H1 (cell line): ENCODE data around the gene STEAP3. TPM values are rescaled to one million over a fixed set of nuclear protein-coding genes. Genes with fewer than 3 reads are reported as not detected.

Experiments used
- CTCF ChIA-PET: fragments of 300-600 bp; sonication (Branson Sonifier 250); formaldehyde crosslinking; loops from one replicate; lab custom pipeline; 2021; ENCODE audit not compliant: partially characterized antibody; lab: Charles Lee
- POLR2A ChIA-PET: fragments of 300-600 bp; sonication (Branson Sonifier 250); formaldehyde crosslinking; loops from one replicate; lab custom pipeline; 2021; ENCODE audit warnings: inconsistent platforms; ENCODE audit not compliant: partially characterized antibody; lab: Charles Lee
- DNase-seq, 2 experiments: peaks; one replicate each; pipeline versions ENCODE4 v3.0.0 to v3.0.0-alpha.2; 2010 to 2022; ENCODE audit warnings: low spot score in 2 of 2, low read depth in 1 of 2, mixed read lengths in 1 of 2
- FAIRE-seq: peaks from 2 replicates; lab custom pipeline; 2011; peaks lifted over from hg19 to GRCh38; lab: Jason Lieb, UNC
- H2AFZ ChIP-seq: 2 replicates; pipeline ENCODE4 v1.8.1; 2012; ENCODE audit warnings: low read length, inconsistent platforms
- H2AK5ac ChIP-seq: 2 replicates; pipeline ENCODE4 v1.6.1; 2013; ENCODE audit warnings: low read depth, low read length
- H2BK120ac ChIP-seq: replicated peaks from 2 replicates; pipeline ENCODE3; 2013; ENCODE audit warnings: low read depth, low read length, inconsistent platforms
- H2BK12ac ChIP-seq: 2 replicates; pipeline ENCODE4 v1.6.1; 2013; ENCODE audit warnings: low read depth, low read length
- H2BK15ac ChIP-seq: 2 replicates; pipeline ENCODE4 v1.6.1; 2013; ENCODE audit warnings: low read length
- H2BK20ac ChIP-seq: 2 replicates; pipeline ENCODE4 v1.6.1; 2013; ENCODE audit warnings: low read length
- H2BK5ac ChIP-seq: 2 replicates; pipeline ENCODE4 v1.6.1; 2013; ENCODE audit warnings: low read depth, low read length
- H3K14ac ChIP-seq: 2 replicates; pipeline ENCODE4 v1.6.1; 2013; ENCODE audit warnings: inconsistent platforms; ENCODE audit not compliant: insufficient read length
- H3K18ac ChIP-seq: 2 replicates; pipeline ENCODE4 v1.6.1; 2013; ENCODE audit warnings: low read length; ENCODE audit errors: extremely low read depth
- H3K23ac ChIP-seq: 2 replicates; pipeline ENCODE4 v1.6.1; 2013; ENCODE audit warnings: inconsistent platforms; ENCODE audit not compliant: insufficient read length
- H3K23me2 ChIP-seq: 2 replicates; pipeline ENCODE4 v1.6.1; 2013; ENCODE audit warnings: low read depth, low read length
- H3K27ac ChIP-seq: 2 replicates; pipeline ENCODE4 v1.6.1; 2011; ENCODE audit warnings: low read depth, low read length, inconsistent platforms
- H3K27me3 ChIP-seq, 4 experiments: replicated peaks in 1 of 4; 1 replicate in 1 of 4; 2 replicates in 3 of 4; pipeline versions ENCODE4 v1.6.1 to v1.8.1; 2011 to 2013; ENCODE audit warnings: low read length in 3 of 4, mild to moderate bottlenecking in 3 of 4, inconsistent platforms in 2 of 4, mixed read lengths in 2 of 4, moderate library complexity in 1 of 4; ENCODE audit not compliant: control insufficient read depth in 3 of 4, insufficient read depth in 3 of 4; ENCODE audit errors: extremely low read depth in 1 of 4
- H3K36me3 ChIP-seq, 4 experiments: 2 replicates each; pipeline versions ENCODE4 v1.6.1 to v1.8.1; 2011 to 2013; ENCODE audit warnings: mild to moderate bottlenecking in 4 of 4, low read length in 3 of 4, moderate library complexity in 2 of 4, control low read depth in 1 of 4, inconsistent platforms in 1 of 4; ENCODE audit not compliant: insufficient read depth in 4 of 4, control insufficient read depth in 2 of 4
- H3K4ac ChIP-seq: replicated peaks from 2 replicates; pipeline ENCODE3; 2013; ENCODE audit warnings: low read length, low read depth, mixed read lengths, inconsistent platforms; ENCODE audit not compliant: insufficient read length
- H3K4me1 ChIP-seq, 4 experiments: replicated peaks in 1 of 4; 1 replicate in 1 of 4; 2 replicates in 3 of 4; pipeline versions ENCODE4 v1.6.1 to v1.8.1; 2011 to 2013; ENCODE audit warnings: low read length in 3 of 4, inconsistent platforms in 2 of 4, mixed read lengths in 1 of 4; ENCODE audit not compliant: insufficient read depth in 4 of 4, control insufficient read depth in 3 of 4
- H3K4me2 ChIP-seq, 2 experiments: 2 replicates each; pipeline versions ENCODE4 v1.6.1 to v1.8.1; 2011 to 2013; ENCODE audit warnings: low read depth in 2 of 2, low read length in 2 of 2, control low read depth in 1 of 2, inconsistent platforms in 1 of 2, mild to moderate bottlenecking in 1 of 2; ENCODE audit not compliant: insufficient read depth in 1 of 2
- H3K4me3 ChIP-seq, 4 experiments: fragments of 200-600, 300-600 bp in 1 of 4; sonication (generic), shearing (Covaris generic), sonication (Bioruptor Twin) in 1 of 4; 2 replicates each; pipeline versions ENCODE4 v1.5.1 to v1.8.1; 2011 to 2016; ENCODE audit warnings: low read length in 4 of 4, low read depth in 3 of 4, control low read depth in 2 of 4, inconsistent platforms in 2 of 4, mild to moderate bottlenecking in 2 of 4, mixed read lengths in 1 of 4, moderate library complexity in 1 of 4; ENCODE audit not compliant: insufficient read depth in 2 of 4; ENCODE audit errors: extremely low read depth in 1 of 4
- H3K56ac ChIP-seq: replicated peaks from 2 replicates; pipeline ENCODE3; 2013; ENCODE audit warnings: low read depth, mild to moderate bottlenecking, mixed read lengths, low read length, inconsistent platforms; ENCODE audit not compliant: insufficient read length
- H3K79me1 ChIP-seq: 2 replicates; pipeline ENCODE4 v1.6.1; 2013; ENCODE audit warnings: low read depth, low read length, control low read depth
- H3K79me2 ChIP-seq, 2 experiments: 2 replicates each; pipeline versions ENCODE4 v1.6.1 to v1.8.1; 2012 to 2013; ENCODE audit warnings: low read length in 2 of 2, mild to moderate bottlenecking in 2 of 2, inconsistent platforms in 1 of 2; ENCODE audit not compliant: insufficient read depth in 2 of 2, control insufficient read depth in 1 of 2
- H3K9ac ChIP-seq, 4 experiments: replicated peaks in 1 of 4; 1 replicate in 1 of 4; 2 replicates in 3 of 4; pipeline versions ENCODE4 v1.6.1 to v1.8.1; 2011 to 2013; ENCODE audit warnings: low read depth in 3 of 4, low read length in 3 of 4, control low read depth in 2 of 4, mild to moderate bottlenecking in 2 of 4, moderate library complexity in 2 of 4, inconsistent platforms in 1 of 4; ENCODE audit errors: extremely low read depth in 1 of 4
- H3K9me3 ChIP-seq, 2 experiments: 2 replicates each; pipeline versions ENCODE4 v1.6.1 to v1.8.1; 2012 to 2013; ENCODE audit warnings: mild to moderate bottlenecking in 2 of 2, moderate library complexity in 2 of 2, control low read depth in 1 of 2, inconsistent platforms in 1 of 2, low read depth in 1 of 2, low read length in 1 of 2, mixed read lengths in 1 of 2; ENCODE audit not compliant: insufficient read depth in 2 of 2
- H4K20me1 ChIP-seq, 2 experiments: replicated peaks in 1 of 2; 2 replicates each; pipeline versions ENCODE3 to v1.8.1; 2011 to 2013; ENCODE audit warnings: inconsistent platforms in 2 of 2, low read length in 2 of 2, mild to moderate bottlenecking in 1 of 2; ENCODE audit not compliant: insufficient read depth in 2 of 2, control insufficient read depth in 1 of 2
- H4K5ac ChIP-seq: 2 replicates; pipeline ENCODE4 v1.6.1; 2013; ENCODE audit warnings: low read length, low read depth, mixed read lengths, inconsistent platforms; ENCODE audit not compliant: insufficient read length
- H4K8ac ChIP-seq: 2 replicates; pipeline ENCODE4 v1.8.0; 2013; ENCODE audit warnings: mild to moderate bottlenecking, moderate library complexity, low read length, inconsistent platforms; ENCODE audit not compliant: insufficient read depth; ENCODE audit errors: extremely low read depth
- H4K91ac ChIP-seq: replicated peaks from 2 replicates; pipeline ENCODE3; 2013; ENCODE audit warnings: low read length, mixed read lengths, inconsistent platforms; ENCODE audit not compliant: insufficient read length
- ATF2 ChIP-seq: IDR thresholded peaks from 2 replicates; pipeline ENCODE4 v1.6.1; 2012; ENCODE audit warnings: low read length, inconsistent platforms
- BCL11A ChIP-seq, 2 experiments: IDR thresholded peaks; one replicate each; pipeline ENCODE4 v1.6.1; 2011; ENCODE audit warnings: low read depth in 2 of 2, low read length in 2 of 2, mild to moderate bottlenecking in 2 of 2
- CBX5 ChIP-seq: fragments of 300-800, 300-1000 bp; sonication (generic); IDR thresholded peaks from 2 replicates; pipeline ENCODE4 v1.7.1; 2016; ENCODE audit warnings: antibody characterized with exemption, low read length, low read depth
- CTBP2 ChIP-seq: IDR thresholded peaks from 2 replicates; pipeline ENCODE4 v1.7.0; 2011; ENCODE audit warnings: borderline replicate concordance, mild to moderate bottlenecking, moderate library complexity, mixed read lengths, low read length; ENCODE audit not compliant: insufficient read depth, insufficient read length
- MAX ChIP-seq: IDR thresholded peaks from 2 replicates; pipeline ENCODE4 v1.6.1; 2012; ENCODE audit warnings: inconsistent platforms
- RBBP5 ChIP-seq: IDR thresholded peaks from 2 replicates; pipeline ENCODE4 v1.7.1; 2012; ENCODE audit warnings: low read depth, mild to moderate bottlenecking, inconsistent platforms, low read length, moderate library complexity, borderline replicate concordance
- SP1 ChIP-seq: IDR thresholded peaks from 2 replicates; pipeline ENCODE4 v1.6.1; 2011; ENCODE audit warnings: low read depth, low read length
- SP4 ChIP-seq: IDR thresholded peaks from 2 replicates; pipeline ENCODE4 v1.6.1; 2012; ENCODE audit warnings: low read length, inconsistent platforms
- SRF ChIP-seq: IDR thresholded peaks from 2 replicates; pipeline ENCODE4 v1.6.1; 2011; ENCODE audit warnings: mild to moderate bottlenecking, low read depth, low read length, moderate library complexity
- TAF1 ChIP-seq: IDR thresholded peaks from 2 replicates; pipeline ENCODE4 v1.6.1; 2011; ENCODE audit warnings: mild to moderate bottlenecking, low read depth, low read length
- TBP ChIP-seq: IDR thresholded peaks from 2 replicates; pipeline ENCODE4 v1.6.1; 2011; ENCODE audit warnings: low read depth, low read length, improper control_type of control experiment
- WGBS, 2 experiments: shearing (Covaris generic) in 1 of 2; methylation state at CpG; one replicate each; pipeline versions ENCODE4 v1.1.6 to v1.1.7; 2013 to 2015; ENCODE audit warnings: low lambda C conversion rate in 2 of 2, mixed read lengths in 2 of 2, inconsistent platforms in 1 of 2, low coverage in 1 of 2, missing lambda C conversion rate in 1 of 2; ENCODE audit not compliant: insufficient replicate concordance in 2 of 2, insufficient coverage in 1 of 2, insufficient read length in 1 of 2; ENCODE audit errors: extremely low coverage in 1 of 2, missing lambda C conversion rate in 1 of 2; 5-methylcytosine and 5-hydroxymethylcytosine counted together
- polyA plus RNA-seq, 7 experiments: library from polyadenylated mRNA; depleted of rRNA in 3 of 7; stranded (reverse) in 5 of 7; unstranded in 2 of 7; fragments of >200 nt in 5 of 7; fragments of 200-250 nt in 2 of 7; gene quantifications; 1 replicate in 5 of 7; 2 replicates in 1 of 7; 4 replicates in 1 of 7; pipeline versions ENCODE4 v1.2.1 to v1.2.3, GENCODE V29; 2011 to 2013; ENCODE audit warnings: missing spikeins in 2 of 7, mixed read lengths in 2 of 7
- total RNA-seq: library from RNA; stranded (reverse); fragmentation: NEBNext Ultra II Directional; extraction: Animal tissue kit (Norgen Biotek cat#: 25700); gene quantifications from 2 replicates; pipeline ENCODE4 v1.2.1, GENCODE V29; 2021

The STEAP3 gene
- total and polyA plus RNA-seq, 2 of the 8 experiments (the other 6 are each of a cell fraction or from before 2014, with no cell fraction given), result 21.7 to 27.9 TPM

DNA sequence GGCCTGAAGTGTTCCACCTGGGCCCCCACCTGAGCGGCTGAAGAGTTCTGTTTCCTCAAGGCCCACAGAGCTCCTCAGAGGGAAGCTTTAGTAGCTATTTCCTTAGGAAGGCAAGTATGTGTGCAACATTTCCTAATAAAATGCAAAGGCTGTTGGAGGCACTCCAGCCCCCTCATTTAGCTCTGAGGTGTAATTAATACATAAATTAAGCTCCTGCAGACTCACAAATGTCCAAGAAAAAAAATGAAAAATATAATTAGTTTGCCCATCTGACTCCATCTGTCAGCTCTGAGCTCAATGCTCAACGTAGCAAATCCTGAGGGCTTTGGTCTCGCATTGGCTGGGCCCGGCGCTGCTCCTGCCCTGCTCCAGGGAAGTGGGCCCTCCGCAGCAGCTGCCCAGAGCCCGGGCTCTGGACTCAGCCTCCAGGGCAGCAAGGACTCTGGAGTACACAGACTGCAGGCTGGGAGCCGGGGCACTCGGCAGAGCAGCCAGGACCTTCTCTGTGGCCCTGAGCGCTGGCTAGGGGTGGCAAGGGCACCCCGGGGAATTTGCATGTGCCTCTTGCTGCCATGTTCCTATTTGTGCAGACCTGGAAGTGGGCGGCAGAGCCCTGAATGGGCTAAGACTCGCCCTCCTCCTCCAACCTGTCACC lies 41.7 kb upstream of the STEAP3 start:
- H2BK12ac ChIP-seq, result no peak overlapping the region
- H3K4me1 ChIP-seq, result no peaks in the 10 kb centered on the region; a peak in 1 of 7 replicates
- H3K79me2 ChIP-seq, result no peaks in the 10 kb centered on the region
- no peak overlapping the region for H3K56ac ChIP-seq
- H3K23ac ChIP-seq, result no peak overlapping the region
- H3K23me2 ChIP-seq, result no peaks in the 10 kb centered on the region
- no peak overlapping the region for H3K4me3 ChIP-seq
- H2AFZ ChIP-seq, result no peak overlapping the region; the same call in 1 of the 2 replicates
- H2BK20ac ChIP-seq, result no peak overlapping the region
- no peak overlapping the region for H2AK5ac ChIP-seq
- H4K8ac ChIP-seq, result no peak overlapping the region; the same call in 1 of the 2 replicates
- no peak overlapping the region for H3K27ac ChIP-seq
- no peak overlapping the region for H3K4ac ChIP-seq
- no peak overlapping the region for H2BK15ac ChIP-seq
- H3K14ac ChIP-seq, result no peak overlapping the region
- no peaks in the 10 kb centered on the region for H3K27me3 ChIP-seq
- DNase-seq (no peak), FAIRE-seq (no peak)
- no peak overlapping the region for H2BK120ac ChIP-seq
- H3K18ac ChIP-seq, result no peak overlapping the region
- no peak overlapping the region for H3K9ac ChIP-seq
- no peaks in the 10 kb centered on the region for H3K79me1 ChIP-seq
- no peaks in the 10 kb centered on the region for H3K9me3 ChIP-seq
- H4K20me1 ChIP-seq, result no peaks in the 10 kb centered on the region
- ChIA-PET CTCF (interaction anchor here (0.8 to 1.7 kb wide), 6 partner anchors 9 to 154 kb away, joined by 3 to 5 read pairs (median 4); no protein-coding TSS in a partner anchor), POLR2A (interaction anchor here (0.6 to 0.9 kb wide), 2 partner anchors 9 to 15 kb away, joined by 3 to 5 read pairs; no protein-coding TSS in a partner anchor)
- H2BK5ac ChIP-seq, result no peak overlapping the region
- H4K5ac ChIP-seq, result no peak overlapping the region
- no peaks in the 10 kb centered on the region for H3K36me3 ChIP-seq
- H4K91ac ChIP-seq, result no peak overlapping the region
- WGBS, 2 experiments, result 91% methylated on average over 13 of the region's 13 CpGs; no CpG with 5 or more reads in 1 of the 2 experiments
- no peak overlapping the region for H3K4me2 ChIP-seq
- TF ChIP-seq RBBP5 (no peak), MAX (no peak), ATF2 (no peak), SP1 (no peak), CTBP2 (no peak), TBP (no peak), SRF (no peak), SP4 (no peak), TAF1 (no peak), BCL11A (IDR thresholded peaks at IDR 0.05; ENCODE audit: low read depth in 2 of 2, low read length in 2 of 2) (no peak), CBX5 (no peak)
